Erythroblast (primary cell): ENCODE results near the gene KIF26B.

ENCODE experiments used
- GATA1 ChIP-seq: IDR thresholded peaks from 2 replicates; pipeline ENCODE4 v1.6.1; 2011; ENCODE audit warnings: low read depth, mild to moderate bottlenecking, control low read depth, low read length, moderate library complexity
- POLR2A ChIP-seq: IDR thresholded peaks from 2 replicates; pipeline ENCODE4 v1.6.1; 2011; ENCODE audit warnings: mild to moderate bottlenecking, low read length

DNA sequence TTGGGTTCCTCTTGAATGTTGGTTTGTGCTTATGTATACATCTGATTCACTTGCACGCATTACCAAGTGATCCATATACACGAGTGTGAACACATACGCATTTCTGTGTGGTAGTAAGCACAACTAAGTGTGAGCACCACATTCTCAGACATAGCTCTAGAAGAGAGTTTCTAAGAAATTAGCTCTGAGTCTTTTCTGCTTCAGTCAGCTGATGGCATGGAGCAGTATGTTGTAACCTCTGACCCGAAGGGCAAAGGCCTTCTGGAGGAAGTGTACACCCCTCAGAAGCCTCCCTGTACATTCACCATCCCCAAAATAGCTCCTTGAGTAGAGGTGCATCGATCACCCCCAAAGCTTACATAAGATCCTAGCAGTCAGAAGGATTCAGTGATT lies 183.7 kb downstream of the KIF26B start:
- TF ChIP-seq POLR2A (no peak), GATA1 (no peak)
